Hematopoietic multipotent progenitor cell treated with erythropoietin and hydrocortisone succinate and interleukin-3 and kit ligand, for 15 days (in vitro differentiated cells): Measurements from ENCODE around the gene ADH5.
"Not testable (repeated sequence)": the region's sequence is repeated elsewhere in the genome, so short reads cannot be mapped to it uniquely, and the experiment has no call there.

Experiments
- DNase-seq: peaks from one replicate; pipeline ENCODE4 v3.0.0-alpha.2; 2015; ENCODE audit warnings: low spot score

ADH5 gene

GRCh38 chr4:99088481-99089365 lies at the start of gene ADH5:
Gene ADH5 (minus strand): TSS chr4:99088788. CDS start chr4:99088700, 88 bp downstream.
- peak; percentile 69 for DNase-seq

- DNase-seq = no peak
Observed at GRCh38 chr4:99136329-99136728, 47.7 kb upstream of the ADH5 start.

GRCh38 chr4:99135541-99136162 lies 47.1 kb upstream of the ADH5 start:
- no peak for DNase-seq

GRCh38 chr4:99134586-99134985 lies 46.0 kb upstream of the ADH5 start:
- DNase-seq = no peak

- DNase-seq = no peak
Observed at GRCh38 chr4:99131378-99131777, 42.8 kb upstream of the ADH5 start.

GRCh38 chr4:99126376-99126775 lies 37.8 kb upstream of the ADH5 start:
- DNase-seq = no peak

- DNase-seq = no peak
Observed at GRCh38 chr4:99121008-99121407, 32.4 kb upstream of the ADH5 start.

- no peak for DNase-seq
Observed at GRCh38 chr4:99120501-99120900, 31.9 kb upstream of the ADH5 start.

GRCh38 chr4:99117876-99118693 lies 29.5 kb upstream of the ADH5 start:
- DNase-seq = peak; percentile 12

GRCh38 chr4:99117122-99117841 lies 28.7 kb upstream of the ADH5 start:
- not testable (repeated sequence) for DNase-seq

- not testable (repeated sequence) for DNase-seq
Observed at GRCh38 chr4:99109286-99109685, 20.7 kb upstream of the ADH5 start.

- no peak for DNase-seq
Observed at GRCh38 chr4:99104153-99104552, 15.6 kb upstream of the ADH5 start.

- DNase-seq = no peak
Observed at GRCh38 chr4:99103166-99103565, 14.6 kb upstream of the ADH5 start.

GRCh38 chr4:99102634-99103033 lies 14.0 kb upstream of the ADH5 start:
- no peak for DNase-seq

- DNase-seq = no peak
Observed at GRCh38 chr4:99100876-99101275, 12.3 kb upstream of the ADH5 start.

GRCh38 chr4:99099814-99100213 lies 11.2 kb upstream of the ADH5 start:
- DNase-seq = not testable (repeated sequence)

GRCh38 chr4:99099311-99099710 lies 10.7 kb upstream of the ADH5 start:
- DNase-seq = no peak

- not testable (repeated sequence) for DNase-seq
Observed at GRCh38 chr4:99091841-99092240, 3.3 kb upstream of the ADH5 start.

GRCh38 chr4:99091216-99091575 lies 2.6 kb upstream of the ADH5 start:
- DNase-seq = no peak

- DNase-seq = no peak
Observed at GRCh38 chr4:99090481-99091215, 2.1 kb upstream of the ADH5 start.

- DNase-seq = no peak
Observed at GRCh38 chr4:99088023-99088449, 552 bp downstream of the ADH5 start.
